ENCODE results near the gene PLCXD1. TPM values are rescaled to one million over a fixed set of nuclear protein-coding genes. Genes with fewer than 3 reads are reported as not detected.

PLCXD1 gene
- polyA plus RNA-seq, 1 donor from 2014 or later = 30.1 TPM

GRCh38 chrX:352181-352580 is 71.0 kb downstream of the PLCXD1 start:
- Histone ChIP-seq H3F3A (ENCODE audit: insufficient read depth, low read length, poor library complexity, severe bottlenecking) (no peaks in the 10 kb centered on the region), H3K27me3 (ENCODE audit: insufficient read depth, low read depth, low read length) (no peaks in the 10 kb centered on the region), H3K9me3 (ENCODE audit: low read length) (no peaks in the 10 kb centered on the region), H3K9me2 (ENCODE audit: insufficient read depth, low read length) (no peaks in the 10 kb centered on the region), H2AFZ (ENCODE audit: low read depth, low read length) (no peak overlapping the region), H3K79me2 (replicated peaks; ENCODE audit: insufficient read depth, low read length) (no peaks in the 10 kb centered on the region), H4K20me1 (ENCODE audit: insufficient read depth) (no peaks in the 10 kb centered on the region), H3K4me2 (ENCODE audit: low read length) (no peak overlapping the region), H3K36me3 (ENCODE audit: insufficient read depth, low read length) (no peaks in the 10 kb centered on the region), H3K9ac (ENCODE audit: low read length) (no peak overlapping the region), H3K4me3 (ENCODE audit: low read length) (no peak overlapping the region), H3K27ac (ENCODE audit: low read length) (no peak overlapping the region)
- no peak for TF ChIP-seq REST (IDR thresholded peaks at IDR 0.05; ENCODE audit: borderline replicate concordance)
- TF ChIP-seq MXI1 (conservative IDR thresholded peaks at IDR 0.05; ENCODE audit: poor library complexity, severe bottlenecking) = no peak
- TF ChIP-seq EP300 (conservative IDR thresholded peaks at IDR 0.05; ENCODE audit: poor library complexity, severe bottlenecking) = no peak
- no peak for TF ChIP-seq EZH2 (IDR thresholded peaks at IDR 0.05; ENCODE audit: borderline replicate concordance, insufficient read depth, low read length, poor library complexity, severe bottlenecking)
- no peak for TF ChIP-seq TAF1 (IDR thresholded peaks at IDR 0.05; ENCODE audit: low read depth)
- TF ChIP-seq RAD21 (conservative IDR thresholded peaks at IDR 0.05) = no peak
- TF ChIP-seq, protein P1, sequence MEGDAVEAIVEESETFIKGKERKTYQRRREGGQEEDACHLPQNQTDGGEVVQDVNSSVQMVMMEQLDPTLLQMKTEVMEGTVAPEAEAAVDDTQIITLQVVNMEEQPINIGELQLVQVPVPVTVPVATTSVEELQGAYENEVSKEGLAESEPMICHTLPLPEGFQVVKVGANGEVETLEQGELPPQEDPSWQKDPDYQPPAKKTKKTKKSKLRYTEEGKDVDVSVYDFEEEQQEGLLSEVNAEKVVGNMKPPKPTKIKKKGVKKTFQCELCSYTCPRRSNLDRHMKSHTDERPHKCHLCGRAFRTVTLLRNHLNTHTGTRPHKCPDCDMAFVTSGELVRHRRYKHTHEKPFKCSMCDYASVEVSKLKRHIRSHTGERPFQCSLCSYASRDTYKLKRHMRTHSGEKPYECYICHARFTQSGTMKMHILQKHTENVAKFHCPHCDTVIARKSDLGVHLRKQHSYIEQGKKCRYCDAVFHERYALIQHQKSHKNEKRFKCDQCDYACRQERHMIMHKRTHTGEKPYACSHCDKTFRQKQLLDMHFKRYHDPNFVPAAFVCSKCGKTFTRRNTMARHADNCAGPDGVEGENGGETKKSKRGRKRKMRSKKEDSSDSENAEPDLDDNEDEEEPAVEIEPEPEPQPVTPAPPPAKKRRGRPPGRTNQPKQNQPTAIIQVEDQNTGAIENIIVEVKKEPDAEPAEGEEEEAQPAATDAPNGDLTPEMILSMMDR (IDR thresholded peaks at IDR 0.05; ENCODE audit: poor library complexity, severe bottlenecking) = no peak
- no peak for TF ChIP-seq POLR2AphosphoS5 (IDR thresholded peaks at IDR 0.05)
- no peak for TF ChIP-seq SMC3 (conservative IDR thresholded peaks at IDR 0.05; ENCODE audit: poor library complexity)

GRCh38 chrX:352582-353314 is 71.6 kb downstream of the PLCXD1 start:
- H2AFZ ChIP-seq (ENCODE audit: low read depth, low read length) = no peak overlapping the region
- no peak for TF ChIP-seq POLR2AphosphoS5 (IDR thresholded peaks at IDR 0.05)
- TF ChIP-seq TAF1 (IDR thresholded peaks at IDR 0.05; ENCODE audit: low read depth) = no peak
- no peak for TF ChIP-seq REST (IDR thresholded peaks at IDR 0.05; ENCODE audit: borderline replicate concordance)
- TF ChIP-seq MXI1 (conservative IDR thresholded peaks at IDR 0.05; ENCODE audit: poor library complexity, severe bottlenecking) = no peak
- TF ChIP-seq, protein P1 (IDR thresholded peaks at IDR 0.05; ENCODE audit: poor library complexity, severe bottlenecking) = no peak
- TF ChIP-seq EP300 (conservative IDR thresholded peaks at IDR 0.05; ENCODE audit: poor library complexity, severe bottlenecking) = no peak
- TF ChIP-seq SMC3 (conservative IDR thresholded peaks at IDR 0.05; ENCODE audit: poor library complexity) = no peak
- no peak for TF ChIP-seq EZH2 (IDR thresholded peaks at IDR 0.05; ENCODE audit: borderline replicate concordance, insufficient read depth, low read length, poor library complexity, severe bottlenecking)
- no peak for TF ChIP-seq RAD21 (conservative IDR thresholded peaks at IDR 0.05)
- H3K9ac ChIP-seq (ENCODE audit: low read length) = no peak overlapping the region
- no peaks in the 10 kb centered on the region for H3F3A ChIP-seq (ENCODE audit: insufficient read depth, low read length, poor library complexity, severe bottlenecking)
- no peaks in the 10 kb centered on the region for H3K9me2 ChIP-seq (ENCODE audit: insufficient read depth, low read length)
- no peak overlapping the region for H3K4me3 ChIP-seq (ENCODE audit: low read length)
- H4K20me1 ChIP-seq (ENCODE audit: insufficient read depth) = no peaks in the 10 kb centered on the region
- no peaks in the 10 kb centered on the region for H3K9me3 ChIP-seq (ENCODE audit: low read length)
- H3K27ac ChIP-seq (ENCODE audit: low read length) = no peak overlapping the region
- H3K27me3 ChIP-seq (ENCODE audit: insufficient read depth, low read depth, low read length) = no peaks in the 10 kb centered on the region
- no peaks in the 10 kb centered on the region for H3K36me3 ChIP-seq (ENCODE audit: insufficient read depth, low read length)
- H3K4me2 ChIP-seq (ENCODE audit: low read length) = no peak overlapping the region
- H3K79me2 ChIP-seq (replicated peaks; ENCODE audit: insufficient read depth, low read length) = no peaks in the 10 kb centered on the region

Data from neural cell (in vitro differentiated cells).